IMR-90 (cell line): ENCODE data around the gene LGMN.

ENCODE experiments used
- POLR2A ChIP-seq: IDR thresholded peaks from 2 replicates; pipeline ENCODE4 v1.6.1; 2012; ENCODE audit warnings: mild to moderate bottlenecking, low read depth, low read length
- TF ChIP-seq, protein P1 (sequence below): conservative IDR thresholded peaks from 2 replicates; pipeline ENCODE4 v1.5.1; 2012; ENCODE audit warnings: mild to moderate bottlenecking, low read depth, low read length, improper control_type of control experiment

DNA sequence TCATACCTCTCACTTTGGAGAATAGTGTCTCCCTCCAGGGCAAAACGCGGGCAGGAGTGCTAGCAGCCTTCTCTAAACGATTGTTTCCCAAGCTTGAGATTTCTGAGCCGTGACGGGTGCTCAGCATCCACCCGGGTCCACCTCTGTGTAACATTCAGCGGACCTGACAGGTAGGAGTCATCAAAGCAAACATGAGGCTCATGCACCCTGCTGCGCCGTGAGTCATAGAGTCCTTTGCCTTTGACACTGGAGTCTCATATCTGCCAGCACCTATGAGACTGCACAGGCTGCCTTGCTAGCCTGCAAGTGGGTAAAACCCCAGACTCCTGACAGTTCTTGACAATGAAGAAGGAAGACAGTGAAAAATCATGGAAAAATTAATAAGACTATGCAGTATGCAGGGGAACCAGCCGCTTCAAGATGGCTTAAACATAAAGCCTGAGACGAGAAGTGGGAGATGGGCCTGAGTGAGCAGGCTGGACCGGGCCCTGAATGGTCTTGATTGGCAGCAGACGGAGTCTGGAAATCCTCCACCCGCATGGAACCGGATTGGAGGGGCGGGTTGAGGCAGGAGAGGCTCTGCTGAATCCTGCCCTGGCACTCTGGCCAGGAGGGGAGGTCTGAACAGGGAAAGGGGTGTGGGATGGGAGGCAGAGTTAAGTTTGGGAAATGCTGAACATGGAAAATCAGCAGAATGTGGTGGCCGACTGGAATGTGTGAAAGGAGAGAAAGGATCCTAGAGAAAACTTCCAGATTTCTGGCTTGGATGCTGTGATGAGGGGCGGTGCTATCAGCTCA is 54.2 kb downstream of the LGMN start:
- TF ChIP-seq, protein P1, sequence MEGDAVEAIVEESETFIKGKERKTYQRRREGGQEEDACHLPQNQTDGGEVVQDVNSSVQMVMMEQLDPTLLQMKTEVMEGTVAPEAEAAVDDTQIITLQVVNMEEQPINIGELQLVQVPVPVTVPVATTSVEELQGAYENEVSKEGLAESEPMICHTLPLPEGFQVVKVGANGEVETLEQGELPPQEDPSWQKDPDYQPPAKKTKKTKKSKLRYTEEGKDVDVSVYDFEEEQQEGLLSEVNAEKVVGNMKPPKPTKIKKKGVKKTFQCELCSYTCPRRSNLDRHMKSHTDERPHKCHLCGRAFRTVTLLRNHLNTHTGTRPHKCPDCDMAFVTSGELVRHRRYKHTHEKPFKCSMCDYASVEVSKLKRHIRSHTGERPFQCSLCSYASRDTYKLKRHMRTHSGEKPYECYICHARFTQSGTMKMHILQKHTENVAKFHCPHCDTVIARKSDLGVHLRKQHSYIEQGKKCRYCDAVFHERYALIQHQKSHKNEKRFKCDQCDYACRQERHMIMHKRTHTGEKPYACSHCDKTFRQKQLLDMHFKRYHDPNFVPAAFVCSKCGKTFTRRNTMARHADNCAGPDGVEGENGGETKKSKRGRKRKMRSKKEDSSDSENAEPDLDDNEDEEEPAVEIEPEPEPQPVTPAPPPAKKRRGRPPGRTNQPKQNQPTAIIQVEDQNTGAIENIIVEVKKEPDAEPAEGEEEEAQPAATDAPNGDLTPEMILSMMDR: no peak
- no peak for TF ChIP-seq POLR2A
